ENCODE data around the gene SPEN.

SPEN gene, protein sequence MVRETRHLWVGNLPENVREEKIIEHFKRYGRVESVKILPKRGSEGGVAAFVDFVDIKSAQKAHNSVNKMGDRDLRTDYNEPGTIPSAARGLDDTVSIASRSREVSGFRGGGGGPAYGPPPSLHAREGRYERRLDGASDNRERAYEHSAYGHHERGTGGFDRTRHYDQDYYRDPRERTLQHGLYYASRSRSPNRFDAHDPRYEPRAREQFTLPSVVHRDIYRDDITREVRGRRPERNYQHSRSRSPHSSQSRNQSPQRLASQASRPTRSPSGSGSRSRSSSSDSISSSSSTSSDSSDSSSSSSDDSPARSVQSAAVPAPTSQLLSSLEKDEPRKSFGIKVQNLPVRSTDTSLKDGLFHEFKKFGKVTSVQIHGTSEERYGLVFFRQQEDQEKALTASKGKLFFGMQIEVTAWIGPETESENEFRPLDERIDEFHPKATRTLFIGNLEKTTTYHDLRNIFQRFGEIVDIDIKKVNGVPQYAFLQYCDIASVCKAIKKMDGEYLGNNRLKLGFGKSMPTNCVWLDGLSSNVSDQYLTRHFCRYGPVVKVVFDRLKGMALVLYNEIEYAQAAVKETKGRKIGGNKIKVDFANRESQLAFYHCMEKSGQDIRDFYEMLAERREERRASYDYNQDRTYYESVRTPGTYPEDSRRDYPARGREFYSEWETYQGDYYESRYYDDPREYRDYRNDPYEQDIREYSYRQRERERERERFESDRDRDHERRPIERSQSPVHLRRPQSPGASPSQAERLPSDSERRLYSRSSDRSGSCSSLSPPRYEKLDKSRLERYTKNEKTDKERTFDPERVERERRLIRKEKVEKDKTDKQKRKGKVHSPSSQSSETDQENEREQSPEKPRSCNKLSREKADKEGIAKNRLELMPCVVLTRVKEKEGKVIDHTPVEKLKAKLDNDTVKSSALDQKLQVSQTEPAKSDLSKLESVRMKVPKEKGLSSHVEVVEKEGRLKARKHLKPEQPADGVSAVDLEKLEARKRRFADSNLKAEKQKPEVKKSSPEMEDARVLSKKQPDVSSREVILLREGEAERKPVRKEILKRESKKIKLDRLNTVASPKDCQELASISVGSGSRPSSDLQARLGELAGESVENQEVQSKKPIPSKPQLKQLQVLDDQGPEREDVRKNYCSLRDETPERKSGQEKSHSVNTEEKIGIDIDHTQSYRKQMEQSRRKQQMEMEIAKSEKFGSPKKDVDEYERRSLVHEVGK (N-terminal part only)

GRCh38 chr1:15847100-15847892 lies at the start of gene SPEN:
TSS of gene SPEN (plus strand) at chr1:15847707. CDS start at chr1:15848068, 361 bp downstream.
- TF ChIP-seq, protein P1, sequence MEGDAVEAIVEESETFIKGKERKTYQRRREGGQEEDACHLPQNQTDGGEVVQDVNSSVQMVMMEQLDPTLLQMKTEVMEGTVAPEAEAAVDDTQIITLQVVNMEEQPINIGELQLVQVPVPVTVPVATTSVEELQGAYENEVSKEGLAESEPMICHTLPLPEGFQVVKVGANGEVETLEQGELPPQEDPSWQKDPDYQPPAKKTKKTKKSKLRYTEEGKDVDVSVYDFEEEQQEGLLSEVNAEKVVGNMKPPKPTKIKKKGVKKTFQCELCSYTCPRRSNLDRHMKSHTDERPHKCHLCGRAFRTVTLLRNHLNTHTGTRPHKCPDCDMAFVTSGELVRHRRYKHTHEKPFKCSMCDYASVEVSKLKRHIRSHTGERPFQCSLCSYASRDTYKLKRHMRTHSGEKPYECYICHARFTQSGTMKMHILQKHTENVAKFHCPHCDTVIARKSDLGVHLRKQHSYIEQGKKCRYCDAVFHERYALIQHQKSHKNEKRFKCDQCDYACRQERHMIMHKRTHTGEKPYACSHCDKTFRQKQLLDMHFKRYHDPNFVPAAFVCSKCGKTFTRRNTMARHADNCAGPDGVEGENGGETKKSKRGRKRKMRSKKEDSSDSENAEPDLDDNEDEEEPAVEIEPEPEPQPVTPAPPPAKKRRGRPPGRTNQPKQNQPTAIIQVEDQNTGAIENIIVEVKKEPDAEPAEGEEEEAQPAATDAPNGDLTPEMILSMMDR (IDR thresholded peaks at IDR 0.05; ENCODE audit: extremely low read depth, insufficient read depth, missing control alignments): no peak
- DNase-seq (ENCODE audit: low spot score): peak; percentile 90
- in situ Hi-C loops (cut with MboI; ENCODE audit: low pct_unique_long_range_greater_than_20kb, low sequenced_read_pairs, unreplicated experiment): no loop called here

DNA sequence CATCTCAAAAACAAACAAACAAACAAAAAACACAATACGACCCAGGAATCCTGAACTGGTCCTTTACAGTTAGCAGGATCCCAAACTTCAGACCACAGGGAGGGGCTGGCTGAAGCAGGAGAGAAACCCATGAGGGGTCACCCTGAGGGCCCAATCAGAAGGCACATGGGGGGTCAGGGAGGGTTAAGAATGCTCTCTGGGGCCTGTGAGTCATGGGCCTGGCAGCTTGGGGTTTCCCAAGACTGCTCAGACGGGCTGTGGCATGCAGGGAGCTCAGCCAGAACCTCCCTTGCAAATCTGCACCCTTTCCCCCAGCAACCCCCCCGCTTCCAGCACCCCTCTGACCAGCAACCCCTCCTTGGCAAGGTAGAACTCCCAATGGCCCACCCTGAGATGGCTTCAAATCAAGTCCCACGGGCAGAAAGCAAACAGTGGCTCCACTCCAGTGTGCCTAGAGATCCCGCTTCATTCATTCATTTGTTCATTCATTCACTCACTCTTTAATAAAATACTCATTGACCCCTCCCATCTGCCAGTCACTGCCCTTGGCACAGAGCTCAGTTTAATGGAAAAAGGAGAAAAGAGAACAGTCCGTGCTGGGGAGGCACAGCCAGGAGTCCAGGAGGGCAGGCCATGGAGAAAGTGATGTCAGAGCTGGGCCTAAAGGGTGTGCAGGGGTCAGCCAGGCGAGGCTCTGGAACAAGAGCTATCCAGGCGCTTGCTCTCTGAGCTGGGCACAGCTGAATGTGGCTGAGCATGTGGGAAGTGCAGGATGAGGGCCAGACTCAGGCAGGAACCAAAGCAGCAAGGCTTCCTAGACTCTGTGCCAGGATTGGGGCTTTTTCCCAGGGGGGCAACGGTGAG lies 48.3 kb upstream of the SPEN start:
- TF ChIP-seq, protein P1 (IDR thresholded peaks at IDR 0.05; ENCODE audit: extremely low read depth, insufficient read depth, missing control alignments): no peak
- in situ Hi-C loops (cut with MboI; ENCODE audit: low pct_unique_long_range_greater_than_20kb, low sequenced_read_pairs, unreplicated experiment): loop anchor here (25.0 kb wide), 1 partner anchor 388 kb away; no protein-coding TSS in a partner anchor
- DNase-seq (ENCODE audit: low spot score): peak; percentile 36

DNA sequence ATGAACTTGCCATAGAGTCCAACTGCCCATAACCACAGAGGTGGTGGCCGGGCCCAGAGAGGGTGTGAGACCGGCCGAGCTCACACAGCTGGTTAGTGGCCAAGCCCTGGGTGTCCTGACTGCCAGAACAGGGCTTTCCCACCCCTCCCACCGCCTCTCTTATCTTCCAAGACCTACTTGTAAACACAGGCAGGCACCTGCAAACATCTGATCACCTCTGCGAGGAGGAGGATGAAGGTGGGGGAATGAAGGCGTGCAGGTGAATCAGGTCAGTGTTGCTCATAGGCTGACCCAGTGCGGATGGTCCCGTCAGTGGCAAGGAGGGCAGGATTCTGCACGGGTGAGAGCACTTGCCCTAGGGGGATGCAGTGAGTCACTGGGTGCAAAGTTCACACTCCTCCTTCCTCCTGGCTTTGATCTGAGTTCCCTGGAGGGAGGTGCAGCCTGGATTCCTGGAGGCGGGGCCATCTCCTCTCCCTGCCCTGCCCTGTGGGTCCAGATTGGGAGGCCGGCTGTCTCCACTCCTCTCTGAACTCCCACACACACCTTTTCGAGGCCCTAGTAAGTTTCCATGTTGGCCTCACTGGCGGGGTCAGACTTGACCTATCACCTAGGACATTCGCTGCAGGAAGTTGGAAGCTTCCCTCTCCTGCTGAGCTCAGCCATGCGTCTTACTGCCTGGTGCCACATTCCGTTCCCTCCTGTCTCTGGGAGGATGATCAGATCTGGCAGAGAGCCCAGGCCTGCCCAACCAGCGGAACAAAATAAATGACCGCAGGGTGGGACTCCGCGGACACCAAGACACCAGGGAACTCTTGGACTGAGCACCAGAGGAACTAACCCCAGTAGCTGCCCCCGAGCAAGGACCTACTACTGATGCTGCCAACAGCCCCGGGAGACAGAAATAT lies 47.3 kb upstream of the SPEN start:
- DNase-seq (ENCODE audit: low spot score): no peak
- TF ChIP-seq, protein P1 (IDR thresholded peaks at IDR 0.05; ENCODE audit: extremely low read depth, insufficient read depth, missing control alignments): no peak
- in situ Hi-C loops (cut with MboI; ENCODE audit: low pct_unique_long_range_greater_than_20kb, low sequenced_read_pairs, unreplicated experiment): loop anchor here (25.0 kb wide), 1 partner anchor 387 kb away; no protein-coding TSS in a partner anchor

DNA sequence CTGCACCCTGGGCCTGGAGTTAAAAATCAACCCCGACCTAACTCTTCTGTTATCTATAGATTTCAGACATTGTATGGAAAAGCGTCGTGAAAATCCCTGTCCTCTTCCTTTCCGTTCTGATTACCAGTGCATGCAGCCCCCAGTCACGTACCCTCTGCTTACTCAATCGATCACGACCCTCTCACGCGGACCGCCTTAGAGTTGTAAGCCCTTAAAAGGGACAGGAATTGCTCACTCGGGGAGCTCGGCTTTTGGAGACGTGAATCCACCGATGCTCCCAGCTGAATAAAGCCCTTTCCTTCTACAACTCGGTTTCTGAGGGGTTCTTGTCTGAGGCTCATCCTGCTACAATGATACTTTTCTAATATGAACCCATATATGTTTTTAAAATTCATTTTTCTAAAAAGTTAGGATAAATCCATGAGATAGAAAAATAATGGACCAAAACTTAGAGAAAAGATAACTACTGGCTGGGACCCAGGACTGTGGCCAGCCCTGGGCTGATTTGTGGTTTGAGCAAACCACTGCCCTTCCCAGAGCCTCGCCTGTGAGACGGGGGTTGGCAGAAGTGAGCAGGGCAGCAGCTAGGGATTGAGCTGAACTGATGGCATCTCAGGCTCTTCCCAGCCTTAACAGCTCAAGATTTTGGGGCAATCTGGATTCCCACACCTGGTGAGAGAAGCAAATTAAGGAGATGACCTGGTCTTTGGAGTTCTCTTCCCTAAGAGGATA lies 45.1 kb upstream of the SPEN start:
- TF ChIP-seq, protein P1 (IDR thresholded peaks at IDR 0.05; ENCODE audit: extremely low read depth, insufficient read depth, missing control alignments): no peak
- in situ Hi-C loops (cut with MboI; ENCODE audit: low pct_unique_long_range_greater_than_20kb, low sequenced_read_pairs, unreplicated experiment): no loop called here
- no peak for DNase-seq (ENCODE audit: low spot score)
